K562 (cell line): ENCODE measurements around the gene MVP.

Experiments used
- CTCF ChIP-seq, 3 experiments: IDR thresholded peaks in 2 of 3; conservative IDR thresholded peaks in 1 of 3; 2 replicates each; pipeline ENCODE4 v1.5.1; 2011 to 2012; ENCODE audit warnings: low read length in 3 of 3, mild to moderate bottlenecking in 3 of 3, control low read depth in 2 of 3, improper control_type of control experiment in 1 of 3, inconsistent platforms in 1 of 3, low read depth in 1 of 3, mixed read lengths in 1 of 3, moderate library complexity in 1 of 3; ENCODE audit not compliant: insufficient read depth in 2 of 3
- GATA2 ChIP-seq: sonication (generic); formaldehyde crosslinking; IDR thresholded peaks from 2 replicates; pipeline ENCODE4 v1.4.0; 2020; ENCODE audit warnings: mild to moderate bottlenecking, missing genetic modification reagents
- MLX ChIP-seq, 2 experiments: fragments of 450-650 bp in 1 of 2; sonication (generic) in 1 of 2; formaldehyde crosslinking; conservative IDR thresholded peaks; 2 replicates each; pipeline versions ENCODE4 v1.4.0 to v1.8.1; 2020 to 2022; ENCODE audit warnings: mild to moderate bottlenecking in 1 of 2, missing genetic modification reagents in 1 of 2
- NFRKB ChIP-seq: fragments of 450-650 bp; IDR thresholded peaks from 2 replicates; pipeline ENCODE4 v1.6.1; 2016; ENCODE audit warnings: low read depth
- NFYB ChIP-seq: IDR thresholded peaks from 2 replicates; pipeline ENCODE4 v1.6.1; 2011; ENCODE audit warnings: mild to moderate bottlenecking, moderate library complexity; ENCODE audit not compliant: insufficient read length; ENCODE audit errors: extremely low read depth
- POLR2AphosphoS5 ChIP-seq: IDR thresholded peaks from 2 replicates; pipeline ENCODE4 v1.6.1; 2011; ENCODE audit warnings: mild to moderate bottlenecking, low read depth, low read length, moderate library complexity; ENCODE audit not compliant: control insufficient read depth, insufficient read depth
- RREB1 ChIP-seq: fragments of 250-450 bp; sonication (Bioruptor Pico); IDR thresholded peaks from 2 replicates; pipeline ENCODE4 v1.4.0; 2020
- SRSF1 ChIP-seq: fragments of 200-400 bp; formaldehyde crosslinking; IDR thresholded peaks from 2 replicates; pipeline ENCODE4 v1.6.1; 2017; ENCODE audit warnings: mild to moderate bottlenecking, low read depth, low read length, moderate library complexity
- SRSF7 ChIP-seq: fragments of 200-400 bp; formaldehyde crosslinking; optimal IDR thresholded peaks from 2 replicates; pipeline ENCODE3; 2017; ENCODE audit warnings: mild to moderate bottlenecking, low read depth, low read length
- TCF3 ChIP-seq: sonication (generic); formaldehyde crosslinking; IDR thresholded peaks from 2 replicates; pipeline ENCODE4 v1.4.0; 2020; ENCODE audit warnings: mild to moderate bottlenecking, missing genetic modification reagents

GRCh38 chr16:29825145-29826044, 5.1 kb downstream of the MVP start:
- TF ChIP-seq POLR2AphosphoS5, result no peak
- no peak for TF ChIP-seq CTCF (IDR thresholded peaks at IDR 0.05 in 2 of 3, conservative IDR thresholded peaks at IDR 0.05 in 1 of 3; ENCODE audit: insufficient read depth in 2 of 3, low read depth in 1 of 3, low read length in 3 of 3)
- TF ChIP-seq NFYB, result no peak
- TF ChIP-seq MLX (CRISPR knock-in tag; conservative IDR thresholded peaks at IDR 0.05), result no peak
- TF ChIP-seq NFRKB, result no peak
- no peak for TF ChIP-seq TCF3 (CRISPR knock-in tag)
- no peak for TF ChIP-seq SRSF1
- TF ChIP-seq GATA2 (CRISPR knock-in tag), result no peak
- no peak for TF ChIP-seq SRSF7
- no peak for TF ChIP-seq RREB1 (CRISPR knock-in tag)
